Caco-2 (cell line): ENCODE measurements around the gene DENND1B. TPM values are rescaled to one million over a fixed set of nuclear protein-coding genes. Genes with fewer than 3 reads are reported as not detected.

Source experiments
- BruUV-seq: library from RNA; stranded (reverse); fragments of 400-500 nt; replicated peaks from 2 replicates; lab custom pipeline; 2021; lab: Mats Ljungman, UMichigan
- CTCF ChIA-PET: fragments of 300-600 bp; sonication (Branson Sonifier 250); formaldehyde crosslinking; loops from one replicate; lab custom pipeline; 2022; ENCODE audit warnings: antibody characterized with exemption; lab: Charles Lee
- POLR2A ChIA-PET: fragments of 300-600 bp; sonication (Branson Sonifier 250); formaldehyde crosslinking; loops from one replicate; lab custom pipeline; 2022; ENCODE audit warnings: antibody characterized with exemption; lab: Charles Lee
- DNase-seq, 2 experiments: peaks; one replicate each; pipeline versions ENCODE4 v3.0.0 to v3.0.0-alpha.2; 2020 to 2022
- H3K27me3 ChIP-seq: replicated peaks from 2 replicates; pipeline ENCODE4 v1.6.0; 2011; ENCODE audit warnings: low read length; ENCODE audit not compliant: control insufficient read depth, insufficient read depth
- H3K36me3 ChIP-seq: 2 replicates; pipeline ENCODE4 v1.5.1; 2011; ENCODE audit warnings: low read length; ENCODE audit not compliant: control insufficient read depth, insufficient read depth
- H3K4me1 ChIP-seq: fragments of 250-450 bp; sonication (Bioruptor Pico); 2 replicates; pipeline ENCODE4 v1.5.1; 2020; ENCODE audit warnings: mild to moderate bottlenecking
- H3K4me3 ChIP-seq: 2 replicates; pipeline ENCODE4 v1.5.1; 2011; ENCODE audit warnings: low read depth, mild to moderate bottlenecking, control low read depth, low read length
- H3K9me3 ChIP-seq: fragments of 250-450 bp; sonication (Bioruptor Pico); 2 replicates; pipeline ENCODE4 v1.5.1; 2020; ENCODE audit warnings: mild to moderate bottlenecking, moderate library complexity
- H3K27ac Mint-ChIP-seq: one replicate; pipeline ENCODE4 v1.8.0; 2022; ENCODE audit warnings: mixed read lengths; ENCODE audit not compliant: unreplicated experiment
- H3K27me3 Mint-ChIP-seq: one replicate; pipeline ENCODE4 v1.8.0; 2022; ENCODE audit warnings: mixed read lengths; ENCODE audit not compliant: insufficient read depth, unreplicated experiment
- H3K36me3 Mint-ChIP-seq: one replicate; pipeline ENCODE4 v1.8.0; 2022; ENCODE audit warnings: mild to moderate bottlenecking, mixed read lengths; ENCODE audit not compliant: insufficient read depth, unreplicated experiment
- H3K4me1 Mint-ChIP-seq: one replicate; pipeline ENCODE4 v1.8.0; 2022; ENCODE audit warnings: low read depth, mixed read lengths; ENCODE audit not compliant: unreplicated experiment
- H3K4me3 Mint-ChIP-seq: one replicate; pipeline ENCODE4 v1.8.0; 2022; ENCODE audit warnings: mild to moderate bottlenecking, moderate library complexity, mixed read lengths; ENCODE audit not compliant: unreplicated experiment
- H3K9me3 Mint-ChIP-seq: one replicate; pipeline ENCODE4 v1.8.0; 2022; ENCODE audit warnings: mixed read lengths; ENCODE audit not compliant: unreplicated experiment
- CTCF ChIP-seq, 2 experiments: fragments of 200-600 bp in 1 of 2; IDR thresholded peaks; 1 replicate in 1 of 2; 2 replicates in 1 of 2; pipeline versions ENCODE4 v1.5.1 to v1.8.0; 2011 to 2022; ENCODE audit warnings: antibody characterized with exemption in 1 of 2, control low read depth in 1 of 2, inconsistent platforms in 1 of 2, low read depth in 1 of 2, low read length in 1 of 2, mild to moderate bottlenecking in 1 of 2, moderate library complexity in 1 of 2; ENCODE audit not compliant: insufficient read depth in 1 of 2, severe bottlenecking in 1 of 2, unreplicated experiment in 1 of 2
- intact Hi-C: fragments of 100-400 bp; cut with micrococcal nuclease; formaldehyde crosslinking; loops from one replicate; pipeline ENCODE4 v1.10.0; 2022; ENCODE audit not compliant: unreplicated experiment
- total RNA-seq: library from RNA; stranded (reverse); gene quantifications from 2 replicates; pipeline ENCODE4 v1.2.3, GENCODE V29; 2022

The DENND1B gene
- total RNA-seq, 1 experiment from 2014 or later: 9.6 TPM

- no peaks in the 10 kb centered on the region for H3K9me3 Mint-ChIP-seq
- Histone ChIP-seq H3K27me3 (no peaks in the 10 kb centered on the region), H3K36me3 (no peaks in the 10 kb centered on the region), H3K4me3 (no peak overlapping the region), H3K4me1 (0 out of 2 replicates have a peak, but pooled peaks cover 7% of the 10 kb centered on the region), H3K9me3 (no peaks in the 10 kb centered on the region)
- POLR2A ChIA-PET: no interaction called here
- H3K36me3 Mint-ChIP-seq: no peaks in the 10 kb centered on the region
- no TSS peak for BruUV-seq
- TF ChIP-seq CTCF (IDR thresholded peaks at IDR 0.05; ENCODE audit: insufficient read depth in 1 of 2, low read depth in 1 of 2, low read length in 1 of 2, severe bottlenecking in 1 of 2, unreplicated experiment in 1 of 2): no peak
- H3K27me3 Mint-ChIP-seq: no peaks in the 10 kb centered on the region
- no peaks in the 10 kb centered on the region for H3K4me1 Mint-ChIP-seq
- H3K27ac Mint-ChIP-seq: no peak overlapping the region
- intact Hi-C loops: no loop called here
- CTCF ChIA-PET: no interaction called here
- DNase-seq: no peak
- H3K4me3 Mint-ChIP-seq: no peak overlapping the region
Measured at GRCh38 chr1:197782722-197783360, 7.6 kb upstream of the DENND1B start.

GRCh38 chr1:197781968-197782721, 6.9 kb upstream of the DENND1B start:
- Histone ChIP-seq H3K9me3 (no peaks in the 10 kb centered on the region), H3K4me3 (no peak overlapping the region), H3K36me3 (no peaks in the 10 kb centered on the region), H3K4me1 (0 out of 2 replicates have a peak, but pooled peaks cover 7% of the 10 kb centered on the region), H3K27me3 (no peaks in the 10 kb centered on the region)
- BruUV-seq: no TSS peak
- H3K4me1 Mint-ChIP-seq: no peaks in the 10 kb centered on the region
- no peak overlapping the region for H3K27ac Mint-ChIP-seq
- H3K9me3 Mint-ChIP-seq: no peaks in the 10 kb centered on the region
- ChIA-PET CTCF (no interaction called here), POLR2A (no interaction called here)
- no peaks in the 10 kb centered on the region for H3K36me3 Mint-ChIP-seq
- no peaks in the 10 kb centered on the region for H3K27me3 Mint-ChIP-seq
- no peak overlapping the region for H3K4me3 Mint-ChIP-seq
- intact Hi-C loops: no loop called here
- TF ChIP-seq CTCF (IDR thresholded peaks at IDR 0.05; ENCODE audit: insufficient read depth in 1 of 2, low read depth in 1 of 2, low read length in 1 of 2, severe bottlenecking in 1 of 2, unreplicated experiment in 1 of 2): no peak
- no peak for DNase-seq

- ChIA-PET POLR2A (no interaction called here), CTCF (no interaction called here)
- Mint-ChIP-seq H3K27me3 (no peaks in the 10 kb centered on the region), H3K36me3 (no peaks in the 10 kb centered on the region), H3K9me3 (no peaks in the 10 kb centered on the region), H3K4me3 (no peak overlapping the region), H3K27ac (no peak overlapping the region), H3K4me1 (peaks cover 7% of the 10 kb centered on the region)
- Histone ChIP-seq H3K27me3 (no peaks in the 10 kb centered on the region), H3K4me3 (no peak overlapping the region), H3K36me3 (no peaks in the 10 kb centered on the region), H3K9me3 (no peaks in the 10 kb centered on the region), H3K4me1 (0 out of 2 replicates have a peak, but pooled peaks cover 14% of the 10 kb centered on the region)
- intact Hi-C loops: loop anchor here (5.0 kb wide), 1 partner anchor 137 kb away; the partner anchor contains the start of gene LHX9
- no peak for TF ChIP-seq CTCF (IDR thresholded peaks at IDR 0.05; ENCODE audit: insufficient read depth in 1 of 2, low read depth in 1 of 2, low read length in 1 of 2, severe bottlenecking in 1 of 2, unreplicated experiment in 1 of 2)
- DNase-seq: no peak
- BruUV-seq: no TSS peak
Measured at GRCh38 chr1:197779921-197780320, 4.6 kb upstream of the DENND1B start.
